Keratinocyte (primary cell): Measurements from ENCODE around the gene RTEL1. TPM values are rescaled to one million over a fixed set of nuclear protein-coding genes. Genes with fewer than 3 reads are reported as not detected.
A peak's percentile ranks its signal among the peaks of the same experiment; 100 is the strongest.

Source experiments
- DNase-seq: peaks from one replicate; pipeline ENCODE4 v3.0.0-alpha.2; 2011; ENCODE audit warnings: low read depth, missing footprints, low spot score
- FAIRE-seq: peaks from 2 replicates; lab custom pipeline; 2011; peaks lifted over from hg19 to GRCh38; lab: Jason Lieb, UNC
- H2AFZ ChIP-seq: 2 replicates; pipeline ENCODE4 v1.6.0; 2012; ENCODE audit warnings: low read length, control low read depth, inconsistent platforms; ENCODE audit not compliant: control insufficient read depth
- H3K27ac ChIP-seq: 2 replicates; pipeline ENCODE4 v1.5.1; 2011; ENCODE audit warnings: low read length; ENCODE audit not compliant: control insufficient read depth, insufficient read depth
- H3K27me3 ChIP-seq: 3 replicates; pipeline ENCODE4 v1.6.0; 2011; ENCODE audit warnings: low read length; ENCODE audit not compliant: control insufficient read depth, insufficient read depth; ENCODE audit errors: extremely low read depth
- H3K36me3 ChIP-seq, 2 experiments: 2 replicates in 1 of 2; 3 replicates in 1 of 2; pipeline ENCODE4 v1.5.1; 2011; ENCODE audit warnings: low read length in 2 of 2, mild to moderate bottlenecking in 1 of 2; ENCODE audit not compliant: control insufficient read depth in 2 of 2, insufficient read depth in 2 of 2; ENCODE audit errors: extremely low read depth in 1 of 2
- H3K4me1 ChIP-seq: 3 replicates; pipeline ENCODE4 v1.5.1; 2011; ENCODE audit warnings: low read length; ENCODE audit not compliant: control insufficient read depth, insufficient read depth; ENCODE audit errors: extremely low read depth
- H3K4me2 ChIP-seq: 3 replicates; pipeline ENCODE4 v1.6.0; 2011; ENCODE audit warnings: low read depth, low read length; ENCODE audit not compliant: control insufficient read depth, insufficient read depth; ENCODE audit errors: extremely low read depth
- H3K4me3 ChIP-seq, 3 experiments: fragments of 200-600 bp in 1 of 3; sonication (generic) in 1 of 3; 2 replicates in 2 of 3; 3 replicates in 1 of 3; pipeline ENCODE4 v1.5.1; 2011 to 2016; ENCODE audit warnings: low read length in 3 of 3, mild to moderate bottlenecking in 3 of 3, control low read depth in 2 of 3, inconsistent platforms in 1 of 3, low read depth in 1 of 3, mixed read lengths in 1 of 3, mixed run types in 1 of 3, moderate library complexity in 1 of 3; ENCODE audit not compliant: control insufficient read depth in 2 of 3, insufficient read depth in 2 of 3; ENCODE audit errors: extremely low read depth in 1 of 3
- H3K79me2 ChIP-seq: 2 replicates; pipeline ENCODE4 v1.6.0; 2012; ENCODE audit warnings: low read length; ENCODE audit not compliant: control insufficient read depth, insufficient read depth
- H3K9ac ChIP-seq: 3 replicates; pipeline ENCODE4 v1.6.0; 2011; ENCODE audit warnings: low read length; ENCODE audit not compliant: control insufficient read depth, insufficient read depth; ENCODE audit errors: extremely low read depth
- H3K9me1 ChIP-seq: 3 replicates; pipeline ENCODE4 v1.6.0; 2011; ENCODE audit warnings: low read length; ENCODE audit not compliant: control insufficient read depth, insufficient read depth; ENCODE audit errors: extremely low read depth
- H3K9me3 ChIP-seq: 2 replicates; pipeline ENCODE4 v1.5.1; 2012; ENCODE audit warnings: low read depth, low read length; ENCODE audit not compliant: control insufficient read depth
- H4K20me1 ChIP-seq: 3 replicates; pipeline ENCODE4 v1.6.0; 2011; ENCODE audit warnings: low read length; ENCODE audit not compliant: control insufficient read depth, insufficient read depth; ENCODE audit errors: extremely low read depth
- EZH2 ChIP-seq: IDR thresholded peaks from one replicate; pipeline ENCODE4 v1.6.1; 2012; ENCODE audit warnings: inconsistent platforms, mild to moderate bottlenecking, low read length, moderate library complexity
- dilution Hi-C: fragments of 300-500 bp; cut with MboI; formaldehyde crosslinking; loops from one replicate; pipeline ENCODE4 v1.7.0; 2020; ENCODE audit warnings: low sequenced_read_pairs; ENCODE audit not compliant: extremely low pct_ligation_motif_present
- polyA plus RNA-seq, 5 experiments: library from polyadenylated mRNA; depleted of rRNA in 3 of 5; stranded (reverse) in 3 of 5; stranded (forward) in 1 of 5; unstranded in 1 of 5; fragments of >200 nt; gene quantifications; 1 replicate in 1 of 5; 2 replicates in 3 of 5; 3 replicates in 1 of 5; pipeline versions ENCODE4 v1.2.1 to v1.2.3, GENCODE V29; 2011 to 2012; ENCODE audit warnings: missing spikeins in 2 of 5, low read depth in 1 of 5, low replicate concordance in 1 of 5
- TF ChIP-seq, protein P1 (sequence below), 3 experiments: IDR thresholded peaks in 1 of 3; conservative IDR thresholded peaks in 1 of 3; optimal IDR thresholded peaks in 1 of 3; 2 replicates in 2 of 3; 3 replicates in 1 of 3; pipeline versions ENCODE3 to v1.5.1; 2011; ENCODE audit warnings: low read length in 3 of 3, mild to moderate bottlenecking in 3 of 3, moderate library complexity in 2 of 3, control low read depth in 1 of 3, inconsistent platforms in 1 of 3; ENCODE audit not compliant: insufficient read depth in 2 of 3; ENCODE audit errors: extremely low read depth in 1 of 3

RTEL1 gene
- polyA plus RNA-seq, 1 donor (not counting 4 experiments of a cell fraction or from before 2014, with no cell fraction given): 12.4 TPM

DNA sequence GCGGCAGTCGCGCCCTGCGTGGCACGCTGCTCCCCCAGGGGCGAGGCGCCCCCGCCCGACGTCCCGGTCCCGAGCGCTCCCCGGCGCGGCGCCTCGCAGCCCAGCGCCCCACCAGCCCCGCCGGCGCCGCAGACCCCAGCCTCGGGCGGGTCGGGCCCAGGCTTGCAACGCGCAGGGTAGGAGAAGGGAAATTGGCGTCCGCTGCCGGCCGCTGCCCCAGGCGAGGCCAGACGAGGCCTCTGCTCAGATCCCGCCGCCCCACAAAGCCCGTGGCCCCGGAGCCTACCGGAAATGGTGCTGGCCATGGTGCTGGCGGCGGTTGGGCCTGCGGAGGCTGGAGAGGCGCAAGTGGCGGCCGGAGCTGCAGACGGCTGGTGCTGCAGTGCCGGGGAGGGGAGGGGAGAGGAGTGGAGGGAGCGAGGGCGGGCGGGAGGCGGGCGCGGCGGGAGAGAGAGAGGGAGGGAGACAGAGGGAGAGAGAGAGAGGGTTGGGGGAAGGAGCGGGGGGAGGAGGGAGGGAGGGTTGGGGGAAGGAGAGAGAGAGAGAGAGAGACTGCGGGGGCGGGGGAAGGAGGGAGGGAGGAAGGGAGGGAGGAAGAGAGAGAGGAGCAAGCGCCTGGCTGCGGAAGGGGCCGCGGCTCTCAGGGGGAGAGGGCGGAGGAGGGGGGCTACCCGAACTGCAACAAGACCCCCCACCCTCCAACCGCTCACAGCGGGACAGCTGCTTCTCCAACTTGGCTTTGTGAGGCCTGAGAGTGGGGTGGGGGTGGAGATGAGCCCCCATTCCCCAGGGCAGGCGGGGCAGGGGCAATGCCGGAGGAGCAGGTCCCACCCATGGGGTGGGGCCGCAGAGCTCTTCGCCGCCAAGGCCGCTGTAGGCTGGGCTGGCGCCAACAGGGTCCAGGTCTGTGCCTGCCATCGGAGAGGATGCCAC, 4.8 kb upstream of the RTEL1 start, which contains the start of gene STMN3:
Gene STMN3, minus strand, starts transcription at position 384 of the 933 bp plus-strand sequence. Its CDS starts 79 bp downstream, at position 305.
- dilution Hi-C loops: no loop called here
- no peak for FAIRE-seq
- Histone ChIP-seq H3K4me2 (peak within 1 kb of the TSS; percentile 64), H4K20me1 (no peaks in the 10 kb centered on the region), H3K9me3 (no peaks in the 10 kb centered on the region), H3K36me3 (no peaks in the 10 kb centered on the region), H3K9me1 (no peaks in the 10 kb centered on the region), H3K79me2 (no peaks in the 10 kb centered on the region), H3K4me3 (peak within 1 kb of the TSS; percentile 31 to 63 (median 45)), H3K4me1 (peaks cover 18% of the 10 kb centered on the region), H3K27ac (no peak within 1 kb of the TSS), H2AFZ (no peak within 1 kb of the TSS), H3K9ac (no peak within 1 kb of the TSS), H3K27me3 (no peaks in the 10 kb centered on the region)
- peak; percentile 36 for DNase-seq
- TF ChIP-seq EZH2: no peak
- TF ChIP-seq, protein P1, sequence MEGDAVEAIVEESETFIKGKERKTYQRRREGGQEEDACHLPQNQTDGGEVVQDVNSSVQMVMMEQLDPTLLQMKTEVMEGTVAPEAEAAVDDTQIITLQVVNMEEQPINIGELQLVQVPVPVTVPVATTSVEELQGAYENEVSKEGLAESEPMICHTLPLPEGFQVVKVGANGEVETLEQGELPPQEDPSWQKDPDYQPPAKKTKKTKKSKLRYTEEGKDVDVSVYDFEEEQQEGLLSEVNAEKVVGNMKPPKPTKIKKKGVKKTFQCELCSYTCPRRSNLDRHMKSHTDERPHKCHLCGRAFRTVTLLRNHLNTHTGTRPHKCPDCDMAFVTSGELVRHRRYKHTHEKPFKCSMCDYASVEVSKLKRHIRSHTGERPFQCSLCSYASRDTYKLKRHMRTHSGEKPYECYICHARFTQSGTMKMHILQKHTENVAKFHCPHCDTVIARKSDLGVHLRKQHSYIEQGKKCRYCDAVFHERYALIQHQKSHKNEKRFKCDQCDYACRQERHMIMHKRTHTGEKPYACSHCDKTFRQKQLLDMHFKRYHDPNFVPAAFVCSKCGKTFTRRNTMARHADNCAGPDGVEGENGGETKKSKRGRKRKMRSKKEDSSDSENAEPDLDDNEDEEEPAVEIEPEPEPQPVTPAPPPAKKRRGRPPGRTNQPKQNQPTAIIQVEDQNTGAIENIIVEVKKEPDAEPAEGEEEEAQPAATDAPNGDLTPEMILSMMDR (optimal IDR thresholded peaks at IDR 0.05 in 1 of 3, IDR thresholded peaks at IDR 0.05 in 1 of 3, conservative IDR thresholded peaks at IDR 0.05 in 1 of 3; ENCODE audit: extremely low read depth in 1 of 3, insufficient read depth in 2 of 3, low read length in 3 of 3): no peak

DNA sequence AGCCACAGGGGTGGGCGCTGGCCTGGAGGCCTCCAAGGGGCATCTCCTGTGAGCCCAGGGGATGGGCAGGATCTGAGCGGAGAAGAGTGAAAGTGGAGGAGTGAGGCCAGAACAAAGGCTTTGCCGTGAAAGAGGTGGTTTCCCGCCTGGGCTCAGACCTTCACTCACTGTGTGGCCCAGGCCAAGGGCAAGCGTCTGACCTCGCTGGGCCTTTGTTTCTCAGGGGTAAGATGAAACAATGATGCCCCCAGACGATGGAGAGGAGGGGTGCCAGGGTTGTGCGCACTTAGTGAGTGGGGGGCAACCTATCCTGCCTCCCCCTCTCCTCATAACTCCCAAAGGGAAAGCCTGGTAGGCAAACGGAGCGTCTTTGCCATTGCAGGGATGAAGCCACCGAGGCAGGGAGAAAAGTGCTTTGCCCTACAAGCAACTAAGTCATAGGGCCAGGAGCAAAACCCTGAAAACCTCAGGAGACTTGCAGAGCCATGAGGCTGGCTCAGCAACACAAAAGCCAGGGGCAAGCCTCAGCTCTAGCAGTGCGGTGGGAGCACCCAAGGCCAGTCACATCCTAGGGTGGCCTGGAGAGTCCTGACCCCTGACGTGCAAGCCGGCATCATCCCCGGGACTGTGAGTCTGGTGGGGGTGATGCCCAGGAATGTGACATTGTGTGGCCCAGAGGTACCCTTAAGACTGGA, 4.0 kb upstream of the RTEL1 start:
- Histone ChIP-seq H3K4me1 (peaks cover 22% of the 10 kb centered on the region), H3K9me1 (no peaks in the 10 kb centered on the region), H3K36me3 (no peaks in the 10 kb centered on the region), H3K9me3 (no peaks in the 10 kb centered on the region), H3K27ac (no peak overlapping the region), H3K9ac (no peak overlapping the region), H2AFZ (no peak overlapping the region), H3K4me2 (peak overlapping the region; percentile 64), H3K4me3 (no peak overlapping the region), H4K20me1 (no peaks in the 10 kb centered on the region), H3K79me2 (peaks cover 6% of the 10 kb centered on the region), H3K27me3 (no peaks in the 10 kb centered on the region)
- DNase-seq: no peak
- dilution Hi-C loops: no loop called here
- FAIRE-seq: no peak
- TF ChIP-seq, protein P1 (optimal IDR thresholded peaks at IDR 0.05 in 1 of 3, IDR thresholded peaks at IDR 0.05 in 1 of 3, conservative IDR thresholded peaks at IDR 0.05 in 1 of 3; ENCODE audit: extremely low read depth in 1 of 3, insufficient read depth in 2 of 3, low read length in 3 of 3): no peak
- no peak for TF ChIP-seq EZH2
